HepG2 (cell line): Measurements from ENCODE around the gene MRPL27. TPM values are rescaled to one million over a fixed set of nuclear protein-coding genes. Genes with fewer than 3 reads are reported as not detected.

ENCODE experiments used
- ATAC-seq: fragments of 200-7000 bp; cut with Tn5 transposase; 3 replicates; pipeline ENCODE4 v1.9.1; 2020; ENCODE audit warnings: mild to moderate bottlenecking, moderate library complexity
- BruUV-seq: library from RNA; stranded (reverse); fragments of 400-500 nt; replicated peaks from 2 replicates; lab custom pipeline; 2021; lab: Mats Ljungman, UMichigan
- CTCF ChIA-PET: fragments of 300-600 bp; formaldehyde crosslinking; extraction: SDS; loops from one replicate; lab custom pipeline; 2021; ENCODE audit warnings: low total read pairs, inconsistent platforms, low intra/inter-chr PET ratio; lab: Yijun Ruan, JAX
- POLR2A ChIA-PET: fragments of 350-600 bp; sonication (Branson Sonifier 250); formaldehyde crosslinking; loops from one replicate; lab custom pipeline; 2020; ENCODE audit warnings: antibody characterized with exemption, inconsistent platforms; lab: Yijun Ruan, JAX
- DNase-seq: peaks from one replicate; pipeline ENCODE4 v3.0.0-alpha.2; 2015; ENCODE audit warnings: low spot score
- FAIRE-seq: peaks from 3 replicates; lab custom pipeline; 2011; peaks lifted over from hg19 to GRCh38; lab: Jason Lieb, UNC
- H2AFZ ChIP-seq: one replicate; pipeline ENCODE4 v1.6.1; 2011; ENCODE audit warnings: low read length, inconsistent platforms
- H3K27ac ChIP-seq: fragments of 300-600 bp; 3 replicates; pipeline ENCODE4 v1.8.0; 2011; ENCODE audit warnings: mixed run types, mild to moderate bottlenecking, mixed read lengths, low read length, inconsistent platforms; ENCODE audit not compliant: insufficient read depth; ENCODE audit errors: extremely low read length
- H3K27me3 ChIP-seq, 2 experiments: fragments of 200-600 bp in 1 of 2; 2 replicates in 1 of 2; 3 replicates in 1 of 2; pipeline versions ENCODE4 v1.6.0 to v1.8.0; 2011; ENCODE audit warnings: low read length in 2 of 2, mild to moderate bottlenecking in 2 of 2, moderate library complexity in 2 of 2, inconsistent platforms in 1 of 2; ENCODE audit not compliant: insufficient read depth in 2 of 2, control insufficient read depth in 1 of 2
- H3K36me3 ChIP-seq, 2 experiments: fragments of 200-600 bp in 1 of 2; replicated peaks in 1 of 2; 2 replicates in 1 of 2; 3 replicates in 1 of 2; pipeline versions ENCODE4 v1.5.1 to v1.8.0; 2011; ENCODE audit warnings: low read length in 2 of 2, inconsistent platforms in 1 of 2; ENCODE audit not compliant: insufficient read depth in 2 of 2, control insufficient read depth in 1 of 2
- H3K4me1 ChIP-seq: 2 replicates; pipeline ENCODE4 v1.5.1; 2012; ENCODE audit warnings: low read length, inconsistent platforms; ENCODE audit not compliant: insufficient read depth
- H3K4me2 ChIP-seq: 2 replicates; pipeline ENCODE4 v1.6.0; 2011; ENCODE audit warnings: low read depth, low read length, inconsistent platforms
- H3K4me3 ChIP-seq, 3 experiments: fragments of 200-600 bp in 1 of 3; sonication (generic), shearing (Covaris generic) in 1 of 3; replicated peaks in 1 of 3; 2 replicates each; pipeline ENCODE4 v1.5.1; 2011 to 2016; ENCODE audit warnings: low read length in 3 of 3, inconsistent platforms in 2 of 3, low read depth in 2 of 3, mild to moderate bottlenecking in 2 of 3, control low read depth in 1 of 3, mixed read lengths in 1 of 3; ENCODE audit not compliant: insufficient read depth in 1 of 3
- H3K79me2 ChIP-seq: one replicate; pipeline ENCODE4 v1.6.1; 2011; ENCODE audit warnings: low read length, inconsistent platforms; ENCODE audit not compliant: insufficient read depth
- H3K9ac ChIP-seq: 2 replicates; pipeline ENCODE4 v1.6.0; 2011; ENCODE audit warnings: mild to moderate bottlenecking, low read depth, low read length, inconsistent platforms; ENCODE audit not compliant: insufficient read depth
- H3K9me3 ChIP-seq: 2 replicates; pipeline ENCODE4 v1.5.1; 2012; ENCODE audit warnings: mild to moderate bottlenecking, low read length
- H4K20me1 ChIP-seq: 2 replicates; pipeline ENCODE4 v1.6.0; 2011; ENCODE audit warnings: inconsistent platforms, mild to moderate bottlenecking, low read length, moderate library complexity; ENCODE audit not compliant: insufficient read depth
- AKNA ChIP-seq: sonication (generic); formaldehyde crosslinking; IDR thresholded peaks from 2 replicates; pipeline ENCODE4 v1.4.0; 2020; ENCODE audit warnings: missing genetic modification reagents, borderline replicate concordance
- FOXC1 ChIP-seq: sonication (generic); formaldehyde crosslinking; IDR thresholded peaks from 2 replicates; pipeline ENCODE4 v1.8.0; 2022; ENCODE audit warnings: mild to moderate bottlenecking, missing genetic modification reagents, borderline replicate concordance
- HIVEP1 ChIP-seq: sonication (generic); formaldehyde crosslinking; IDR thresholded peaks from 2 replicates; pipeline ENCODE4 v1.4.0; 2020; ENCODE audit warnings: mild to moderate bottlenecking, missing genetic modification reagents
- IRX3 ChIP-seq: sonication (generic); formaldehyde crosslinking; IDR thresholded peaks from 2 replicates; pipeline ENCODE4 v1.8.1; 2023; ENCODE audit warnings: mild to moderate bottlenecking, low read depth, missing genetic modification reagents, borderline replicate concordance
- KDM1A ChIP-seq: IDR thresholded peaks from 2 replicates; pipeline ENCODE4 v1.6.1; 2016; ENCODE audit warnings: missing compliant biosample characterization
- SALL1 ChIP-seq: sonication (generic); formaldehyde crosslinking; IDR thresholded peaks from 2 replicates; pipeline ENCODE4 v1.8.0; 2022; ENCODE audit warnings: mild to moderate bottlenecking, missing genetic modification reagents
- SMAD9 ChIP-seq: sonication (generic); formaldehyde crosslinking; IDR thresholded peaks from 2 replicates; pipeline ENCODE4 v1.5.1; 2020; ENCODE audit warnings: mild to moderate bottlenecking, missing genetic modification reagents
- SOX13 ChIP-seq, 3 experiments: fragments of 450-650 bp in 1 of 3; sonication (generic) in 1 of 3; formaldehyde crosslinking in 1 of 3; IDR thresholded peaks in 2 of 3; conservative IDR thresholded peaks in 1 of 3; 2 replicates each; pipeline versions ENCODE4 v1.5.0 to v1.6.1; 2016 to 2020; ENCODE audit warnings: antibody characterized with exemption in 1 of 3, mild to moderate bottlenecking in 1 of 3, missing compliant biosample characterization in 1 of 3, missing genetic modification reagents in 1 of 3, moderate library complexity in 1 of 3
- SP1 ChIP-seq, 2 experiments: fragments of 450-650 bp in 1 of 2; sonication (generic) in 1 of 2; formaldehyde crosslinking in 1 of 2; IDR thresholded peaks; 2 replicates each; pipeline versions ENCODE4 v1.4.0 to v1.6.1; 2016 to 2020; ENCODE audit warnings: missing genetic modification reagents in 1 of 2
- SRSF9 ChIP-seq: fragments of 200-400 bp; formaldehyde crosslinking; IDR thresholded peaks from 2 replicates; pipeline ENCODE4 v1.6.1; 2018; ENCODE audit warnings: borderline replicate concordance, mild to moderate bottlenecking, low read depth, low read length; ENCODE audit not compliant: insufficient read depth, poor library complexity, severe bottlenecking
- ZNF282 ChIP-seq: fragments of 450-650 bp; IDR thresholded peaks from 2 replicates; pipeline ENCODE4 v1.6.1; 2018; ENCODE audit not compliant: partially characterized antibody
- ZNF510 ChIP-seq: sonication (generic); formaldehyde crosslinking; IDR thresholded peaks from 2 replicates; pipeline ENCODE4 v1.4.0; 2020; ENCODE audit warnings: low read depth, mild to moderate bottlenecking, missing genetic modification reagents
- WGBS: methylation state at CpG from one replicate; pipeline ENCODE4 v1.1.6; 2017; ENCODE audit warnings: low lambda C conversion rate; 5-methylcytosine and 5-hydroxymethylcytosine counted together
- in situ Hi-C: cut with HindIII; loops from 2 replicates; pipeline ENCODE4 v1.10.0; 2017; ENCODE audit warnings: low pct_unique_long_range_greater_than_20kb; ENCODE audit not compliant: extremely low pct_ligation_motif_present
- intact Hi-C: fragments of 100-400 bp; cut with micrococcal nuclease; formaldehyde crosslinking; loops from one replicate; pipeline ENCODE4 v1.10.0; 2022; ENCODE audit not compliant: unreplicated experiment
- polyA plus RNA-seq, 8 experiments: library from polyadenylated mRNA; depleted of rRNA in 3 of 8; stranded (reverse) in 7 of 8; unstranded in 1 of 8; fragments of >200 nt; fragmentation: Illumina TruSeq in 4 of 8; extraction: Trizol in 4 of 8; gene quantifications; 2 replicates each; pipeline versions ENCODE4 v1.2.1 to v1.2.3, GENCODE V29; 2011 to 2016; ENCODE audit warnings: low read depth in 4 of 8, missing spikeins in 1 of 8, mixed read lengths in 1 of 8; ENCODE audit not compliant: insufficient read depth in 1 of 8
- total RNA-seq, 5 experiments: library from RNA; depleted of rRNA; stranded (reverse); fragments of >200 nt; fragmentation: Illumina TruSeq; extraction: Trizol; gene quantifications; 2 replicates each; pipeline ENCODE4 v1.2.3, GENCODE V29; 2016; ENCODE audit warnings: low read depth in 1 of 5
- TF ChIP-seq, protein P1 (sequence below): sonication (generic); formaldehyde crosslinking; IDR thresholded peaks from 2 replicates; pipeline ENCODE4 v1.4.0; 2020; ENCODE audit warnings: missing genetic modification reagents

The MRPL27 gene
- total and polyA plus RNA-seq, 2 of the 13 experiments (the other 11 are each of a cell fraction or from before 2014, with no cell fraction given) = 137 to 217 TPM

DNA sequence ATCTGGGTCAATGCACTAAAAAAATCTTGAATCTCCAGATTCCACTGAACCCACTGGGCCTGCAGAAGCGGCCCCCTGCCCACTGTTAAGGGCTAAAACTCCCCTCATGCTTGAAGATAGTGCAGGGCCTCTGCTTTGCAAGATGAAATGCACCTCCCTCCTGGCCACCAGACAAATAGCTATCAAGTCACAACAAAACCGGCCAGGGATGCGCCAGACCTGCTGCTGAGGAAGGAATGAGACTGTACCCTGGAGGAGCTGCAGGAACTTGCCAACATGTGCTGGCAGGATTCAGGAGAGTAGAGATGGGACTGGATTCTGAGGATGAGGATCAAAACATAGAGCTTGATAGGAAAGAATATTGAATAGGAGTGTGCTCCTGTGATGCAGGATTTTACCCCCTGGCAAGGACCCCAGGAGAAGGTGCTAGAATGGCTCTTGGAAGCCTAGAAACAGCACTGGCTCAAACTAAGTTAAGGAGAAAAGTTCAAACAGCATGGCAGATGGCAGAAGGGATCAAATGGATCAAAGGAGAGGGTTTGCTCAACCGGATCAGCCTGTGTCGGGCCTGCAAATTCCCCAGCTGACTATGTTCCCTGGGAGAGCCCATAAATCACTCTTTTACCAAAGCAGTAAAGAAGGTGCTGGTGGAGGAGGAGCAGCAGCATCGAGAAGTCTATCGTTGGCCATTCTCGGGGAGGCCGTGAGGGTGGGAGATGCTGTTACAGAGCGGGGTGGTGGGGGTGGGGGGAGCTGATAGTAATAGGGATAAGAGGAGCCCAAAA is 54.3 kb downstream of the MRPL27 start:
- BruUV-seq = no TSS peak
- Histone ChIP-seq H3K27me3 (peaks cover 10 to 38% of the 10 kb centered on the region in 2 experiments), H3K27ac (no peak overlapping the region), H2AFZ (no peak overlapping the region), H3K79me2 (no peaks in the 10 kb centered on the region), H3K4me3 (no peak overlapping the region), H3K4me1 (no peaks in the 10 kb centered on the region), H3K9me3 (no peaks in the 10 kb centered on the region), H3K4me2 (no peak overlapping the region), H3K9ac (no peak overlapping the region), H3K36me3 (no peaks in the 10 kb centered on the region), H4K20me1 (no peaks in the 10 kb centered on the region)
- ATAC-seq (no peak), DNase-seq (no peak), FAIRE-seq (no peak)
- 30% methylated on average over 10 of the region's 10 CpGs for WGBS
- POLR2A ChIA-PET = no interaction called here
- CTCF ChIA-PET = no interaction called here
- intact Hi-C loops = no loop called here
- in situ Hi-C loops = no loop called here
- TF ChIP-seq FOXC1 (CRISPR knock-in tag) (no peak), ZNF282 (no peak), SP1 (IDR thresholded peaks at IDR 0.05) (no peak), SP1 (CRISPR knock-in tag; IDR thresholded peaks at IDR 0.05) (no peak), SMAD9 (CRISPR knock-in tag) (no peak), IRX3 (CRISPR knock-in tag) (no peak), HIVEP1 (CRISPR knock-in tag) (no peak), SRSF9 (no peak), SALL1 (CRISPR knock-in tag) (no peak), KDM1A (CRISPR knock-in tag) (no peak), ZNF510 (no peak), AKNA (CRISPR knock-in tag) (no peak), SOX13 (IDR thresholded peaks at IDR 0.05) (no peak), SOX13 (CRISPR knock-in tag; conservative IDR thresholded peaks at IDR 0.05 in 1 of 2, IDR thresholded peaks at IDR 0.05 in 1 of 2) (no peak)
- TF ChIP-seq, protein P1, sequence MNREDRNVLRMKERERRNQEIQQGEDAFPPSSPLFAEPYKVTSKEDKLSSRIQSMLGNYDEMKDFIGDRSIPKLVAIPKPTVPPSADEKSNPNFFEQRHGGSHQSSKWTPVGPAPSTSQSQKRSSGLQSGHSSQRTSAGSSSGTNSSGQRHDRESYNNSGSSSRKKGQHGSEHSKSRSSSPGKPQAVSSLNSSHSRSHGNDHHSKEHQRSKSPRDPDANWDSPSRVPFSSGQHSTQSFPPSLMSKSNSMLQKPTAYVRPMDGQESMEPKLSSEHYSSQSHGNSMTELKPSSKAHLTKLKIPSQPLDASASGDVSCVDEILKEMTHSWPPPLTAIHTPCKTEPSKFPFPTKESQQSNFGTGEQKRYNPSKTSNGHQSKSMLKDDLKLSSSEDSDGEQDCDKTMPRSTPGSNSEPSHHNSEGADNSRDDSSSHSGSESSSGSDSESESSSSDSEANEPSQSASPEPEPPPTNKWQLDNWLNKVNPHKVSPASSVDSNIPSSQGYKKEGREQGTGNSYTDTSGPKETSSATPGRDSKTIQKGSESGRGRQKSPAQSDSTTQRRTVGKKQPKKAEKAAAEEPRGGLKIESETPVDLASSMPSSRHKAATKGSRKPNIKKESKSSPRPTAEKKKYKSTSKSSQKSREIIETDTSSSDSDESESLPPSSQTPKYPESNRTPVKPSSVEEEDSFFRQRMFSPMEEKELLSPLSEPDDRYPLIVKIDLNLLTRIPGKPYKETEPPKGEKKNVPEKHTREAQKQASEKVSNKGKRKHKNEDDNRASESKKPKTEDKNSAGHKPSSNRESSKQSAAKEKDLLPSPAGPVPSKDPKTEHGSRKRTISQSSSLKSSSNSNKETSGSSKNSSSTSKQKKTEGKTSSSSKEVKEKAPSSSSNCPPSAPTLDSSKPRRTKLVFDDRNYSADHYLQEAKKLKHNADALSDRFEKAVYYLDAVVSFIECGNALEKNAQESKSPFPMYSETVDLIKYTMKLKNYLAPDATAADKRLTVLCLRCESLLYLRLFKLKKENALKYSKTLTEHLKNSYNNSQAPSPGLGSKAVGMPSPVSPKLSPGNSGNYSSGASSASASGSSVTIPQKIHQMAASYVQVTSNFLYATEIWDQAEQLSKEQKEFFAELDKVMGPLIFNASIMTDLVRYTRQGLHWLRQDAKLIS (CRISPR knock-in tag) = no peak
